Lung (tissue), 12 donors: ENCODE data around the gene PURB. TPM values are rescaled to one million over a fixed set of nuclear protein-coding genes. Genes with fewer than 3 reads are reported as not detected.
A peak's percentile ranks its signal among the peaks of the same experiment; 100 is the strongest.

Experiments
- ATAC-seq: fragments of 200-7000 bp; cut with Tn5 transposase; one replicate; pipeline ENCODE4 v1.9.1; 2020; ENCODE audit warnings: moderate number of reproducible peaks; ENCODE audit not compliant: insufficient read depth, low FRiP score
- DNase-seq, 3 donors: peaks; one replicate each; pipeline ENCODE4 v3.0.0-alpha.2; 2013 to 2017
- H3K27ac ChIP-seq, 2 donors: one replicate each; pipeline ENCODE4 v1.5.1; 2013; ENCODE audit warnings: mild to moderate bottlenecking in 2 of 2, moderate library complexity in 2 of 2, control low read depth in 1 of 2, inconsistent platforms in 1 of 2, low read depth in 1 of 2, low read length in 1 of 2
- H3K27me3 ChIP-seq, 3 donors: one replicate each; pipeline ENCODE4 v1.5.1; 2013; ENCODE audit warnings: low read length in 2 of 3; ENCODE audit not compliant: control insufficient read depth in 3 of 3, insufficient read depth in 3 of 3
- H3K36me3 ChIP-seq, 4 donors: one replicate each; pipeline ENCODE4 v1.5.1; 2013; ENCODE audit warnings: low read length in 4 of 4, mild to moderate bottlenecking in 1 of 4, moderate library complexity in 1 of 4; ENCODE audit not compliant: control insufficient read depth in 4 of 4, insufficient read depth in 4 of 4
- H3K4me1 ChIP-seq, 5 donors: one replicate each; pipeline ENCODE4 v1.5.1; 2013; ENCODE audit warnings: low read length in 5 of 5, mild to moderate bottlenecking in 2 of 5, moderate library complexity in 1 of 5; ENCODE audit not compliant: control insufficient read depth in 5 of 5, insufficient read depth in 5 of 5
- H3K4me3 ChIP-seq: one replicate; pipeline ENCODE4 v1.5.1; 2013; ENCODE audit warnings: mild to moderate bottlenecking, control low read depth, moderate library complexity
- H3K9ac ChIP-seq, 2 donors: one replicate each; pipeline ENCODE4 v1.5.1; 2013; ENCODE audit warnings: low read length in 2 of 2, control low read depth in 1 of 2; ENCODE audit not compliant: insufficient read depth in 1 of 2
- H3K9me3 ChIP-seq, 4 donors: one replicate each; pipeline ENCODE4 v1.5.1; 2013; ENCODE audit warnings: low read length in 3 of 4, mild to moderate bottlenecking in 1 of 4, moderate library complexity in 1 of 4; ENCODE audit not compliant: control insufficient read depth in 4 of 4, insufficient read depth in 3 of 4
- CTCF ChIP-seq: IDR thresholded peaks from 2 replicates; pipeline ENCODE4 v1.5.1; 2012; ENCODE audit warnings: mild to moderate bottlenecking; ENCODE audit errors: control extremely low read depth, extremely low read depth
- WGBS, 2 donors: extraction: QIAGEN DNeasy Blood & Tissue Kit; methylation state at CpG; one replicate each; pipeline ENCODE4 v1.1.7; 2013; 5-methylcytosine and 5-hydroxymethylcytosine counted together
- polyA plus RNA-seq, 2 donors: library from polyadenylated mRNA; stranded (reverse); fragments of 200-250 nt; gene quantifications; one replicate each; pipeline ENCODE4 v1.2.1, GENCODE V29; 2013
- total RNA-seq, 2 donors: library from RNA; depleted of rRNA in 1 of 2; stranded (reverse); fragments of >200 nt in 1 of 2; gene quantifications; one replicate each; pipeline ENCODE4 v1.2.1, GENCODE V29; 2014 to 2021
- donor health status: control.
- donor health status: control.
- donor health status: Bipolar disorder and iron deficiency.
- donor health status: healthy.
- donor health status: DM: yes; HTN: yes; CAD: no.

PURB gene
- total and polyA plus RNA-seq, 4 donors, result 7.9 to 48.9 (median 15.6) TPM

GRCh38 chr7:44930921-44931320, 45.6 kb upstream of the PURB start:
- H3K9me3 ChIP-seq, result no peaks in the 10 kb centered on the region
- no peaks in the 10 kb centered on the region for H3K4me1 ChIP-seq
- TF ChIP-seq CTCF, result no peak
- WGBS, 2 donors, result 92 to 96% methylated on average over 6 of the region's 6 CpGs
- DNase-seq (no peak), ATAC-seq (no peak)
- H3K4me3 ChIP-seq, result no peak overlapping the region
- no peak overlapping the region for H3K9ac ChIP-seq
- H3K27ac ChIP-seq, result no peak overlapping the region
- peaks cover 0 to 3% (median 0%) of the 10 kb centered on the region in 3 donors for H3K27me3 ChIP-seq
- H3K36me3 ChIP-seq, result no peaks in the 10 kb centered on the region

- Histone ChIP-seq H3K27me3 (peaks cover 0 to 3% (median 0%) of the 10 kb centered on the region in 3 donors), H3K4me3 (no peak overlapping the region), H3K4me1 (no peaks in the 10 kb centered on the region), H3K36me3 (no peaks in the 10 kb centered on the region), H3K9ac (no peak overlapping the region), H3K27ac (no peak overlapping the region), H3K9me3 (no peaks in the 10 kb centered on the region)
- DNase-seq (no peak), ATAC-seq (no peak)
- no peak for TF ChIP-seq CTCF
- 62 to 67% methylated on average over 8 of the region's 8 CpGs for WGBS, 2 donors
These were observed 37.0 kb upstream of the PURB start for GRCh38 chr7:44922351-44922694.

GRCh38 chr7:44921607-44922350, 36.4 kb upstream of the PURB start:
- ATAC-seq, result peak; percentile 95
- H3K36me3 ChIP-seq, result no peaks in the 10 kb centered on the region
- no peak overlapping the region for H3K27ac ChIP-seq
- peaks cover 0 to 3% (median 0%) of the 10 kb centered on the region in 3 donors for H3K27me3 ChIP-seq
- H3K9ac ChIP-seq, result no peak overlapping the region
- peak; percentile 78 for TF ChIP-seq CTCF
- no peaks in the 10 kb centered on the region for H3K4me1 ChIP-seq
- DNase-seq, result peak; percentile 70 to 74 (median 70)
- H3K9me3 ChIP-seq, result no peaks in the 10 kb centered on the region
- WGBS, 2 donors, result 36 to 42% methylated on average over 14 of the region's 14 CpGs
- no peak overlapping the region for H3K4me3 ChIP-seq

- no peaks in the 10 kb centered on the region for H3K36me3 ChIP-seq
- H3K4me1 ChIP-seq, result peaks cover 0 to under 1% (median 0%) of the 10 kb centered on the region in 5 donors
- DNase-seq (no peak), ATAC-seq (no peak)
- 72 to 80% methylated on average over 3 of the region's 3 CpGs for WGBS, 2 donors
- H3K9ac ChIP-seq, result no peak overlapping the region
- H3K27me3 ChIP-seq, result no peaks in the 10 kb centered on the region
- no peaks in the 10 kb centered on the region for H3K9me3 ChIP-seq
- no peak overlapping the region for H3K27ac ChIP-seq
- no peak overlapping the region for H3K4me3 ChIP-seq
- TF ChIP-seq CTCF, result no peak
These were observed 34.8 kb upstream of the PURB start for GRCh38 chr7:44920119-44920518.
